Cardiac muscle cell (in vitro differentiated cells and primary cell): ENCODE measurements around the gene SEMA6C. TPM values are rescaled to one million over a fixed set of nuclear protein-coding genes. Genes with fewer than 3 reads are reported as not detected.

Experiments used
- DNase-seq, 2 donors: peaks; one replicate each; pipeline versions ENCODE4 v3.0.0 to v3.0.0-alpha.2; 2010 to 2017; ENCODE audit warnings: low read depth in 1 of 2, low spot score in 1 of 2
- H3K27ac ChIP-seq: fragments of 200-600 bp; sonication (generic); 2 replicates; pipeline ENCODE4 v1.5.1; 2016
- H3K27me3 ChIP-seq: fragments of 200-600 bp; sonication (generic); 2 replicates; pipeline ENCODE4 v1.6.0; 2016; ENCODE audit warnings: control low read depth
- H3K36me3 ChIP-seq: fragments of 200-600 bp; sonication (generic); 2 replicates; pipeline ENCODE4 v1.5.1; 2016; ENCODE audit warnings: control low read depth
- H3K4me1 ChIP-seq: fragments of 200-600 bp; sonication (generic); 2 replicates; pipeline ENCODE4 v1.8.1; 2017; ENCODE audit warnings: low read depth, mild to moderate bottlenecking, mixed run types
- H3K4me3 ChIP-seq: fragments of 200-600 bp; sonication (generic); 2 replicates; pipeline ENCODE4 v1.5.1; 2016; ENCODE audit warnings: mild to moderate bottlenecking
- H3K9me3 ChIP-seq: fragments of 200-600 bp; sonication (generic); 2 replicates; pipeline ENCODE4 v1.5.1; 2017; ENCODE audit warnings: low read depth, mild to moderate bottlenecking, control low read depth
- CTCF ChIP-seq: IDR thresholded peaks from 2 replicates; pipeline ENCODE4 v1.5.1; 2012; ENCODE audit warnings: low read depth, mild to moderate bottlenecking, low read length
- polyA plus RNA-seq: library from polyadenylated mRNA; unstranded; fragments of >200 nt; fragmentation: Nextera tagmentation; extraction: Ambion mirVana; gene quantifications from 2 replicates; pipeline ENCODE4 v1.2.1, GENCODE V29; 2016
- total RNA-seq: library from RNA; depleted of rRNA; stranded (reverse); fragments of >200 nt; gene quantifications from 2 replicates; pipeline ENCODE4 v1.2.3, GENCODE V29; 2016

The SEMA6C gene
- total and polyA plus RNA-seq, 2 experiments from 2014 or later, result 23.3 to 28.1 TPM

GRCh38 chr1:151157067-151157531 lies 10.7 kb upstream of the SEMA6C start:
- peaks cover 14% of the 10 kb centered on the region for H3K36me3 ChIP-seq
- no peak for DNase-seq
- TF ChIP-seq CTCF, result no peak
- H3K27ac ChIP-seq, result no peak overlapping the region
- no peaks in the 10 kb centered on the region for H3K27me3 ChIP-seq
- H3K9me3 ChIP-seq, result no peaks in the 10 kb centered on the region
- no peak overlapping the region for H3K4me3 ChIP-seq
- H3K4me1 ChIP-seq, result no peaks in the 10 kb centered on the region

DNA sequence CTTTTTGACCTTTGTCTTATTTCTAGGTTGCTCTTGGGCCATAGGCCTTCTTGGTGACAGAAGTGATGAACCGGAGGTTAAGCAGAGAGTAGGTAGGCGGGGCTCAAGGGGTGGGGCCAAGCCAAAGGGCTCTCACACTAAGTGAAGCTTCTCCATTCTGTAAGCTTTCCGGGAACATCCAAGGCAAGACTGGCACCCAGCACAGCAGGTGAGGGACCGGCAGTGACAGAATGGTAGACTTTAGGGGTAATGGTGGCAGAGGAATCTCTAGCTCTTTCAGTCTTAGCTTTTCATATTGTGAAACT lies 10.0 kb upstream of the SEMA6C start, which contains the start of gene TNFAIP8L2:
TSS of gene TNFAIP8L2 (plus strand) at position 135 of the 305 bp plus-strand sequence. CDS start 2,049 bp downstream, outside the sequence.
- Histone ChIP-seq H3K4me3 (no peak within 1 kb of the TSS), H3K27me3 (no peaks in the 10 kb centered on the region), H3K9me3 (no peaks in the 10 kb centered on the region), H3K4me1 (no peaks in the 10 kb centered on the region), H3K27ac (no peak within 1 kb of the TSS), H3K36me3 (peaks cover 10% of the 10 kb centered on the region)
- DNase-seq, result no peak
- no peak for TF ChIP-seq CTCF

- Histone ChIP-seq H3K27ac (no peak overlapping the region), H3K27me3 (no peaks in the 10 kb centered on the region), H3K36me3 (no peaks in the 10 kb centered on the region), H3K9me3 (no peaks in the 10 kb centered on the region), H3K4me3 (no peak overlapping the region), H3K4me1 (peaks cover 30% of the 10 kb centered on the region)
- no peak for TF ChIP-seq CTCF
- DNase-seq, result no peak
Observed at GRCh38 chr1:151147665-151148064, 1.2 kb upstream of the SEMA6C start.

- DNase-seq, result peak in 1 of 2 donors; percentile 54
- no peak for TF ChIP-seq CTCF
- Histone ChIP-seq H3K27ac (no peak overlapping the region), H3K4me1 (peaks cover 35% of the 10 kb centered on the region), H3K27me3 (no peaks in the 10 kb centered on the region), H3K36me3 (no peaks in the 10 kb centered on the region), H3K9me3 (no peaks in the 10 kb centered on the region), H3K4me3 (peak overlapping the region; percentile 64)
Observed at GRCh38 chr1:151147132-151147503, 687 bp upstream of the SEMA6C start.

DNA sequence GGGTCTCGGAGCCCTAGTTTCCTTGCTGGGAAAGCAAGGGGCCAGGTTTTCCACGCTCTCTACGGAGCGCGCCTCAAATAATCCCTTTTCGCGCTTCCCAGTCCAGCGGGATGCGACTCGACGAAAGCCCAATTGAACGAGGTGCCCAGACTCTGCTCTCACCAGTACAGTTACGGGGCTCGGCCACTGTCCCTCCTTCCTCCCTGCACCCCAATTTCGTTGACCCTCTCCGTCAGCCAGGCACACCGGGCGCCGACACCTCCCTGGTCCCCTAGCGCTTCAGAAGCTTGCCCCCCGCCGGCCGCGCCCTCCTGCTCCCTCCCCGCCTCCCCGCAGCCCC lies 389 bp downstream of the SEMA6C start:
- Histone ChIP-seq H3K4me1 (peaks cover 35% of the 10 kb centered on the region), H3K4me3 (peak overlapping the region; percentile 64), H3K36me3 (no peaks in the 10 kb centered on the region), H3K27ac (no peak overlapping the region), H3K9me3 (no peaks in the 10 kb centered on the region), H3K27me3 (no peaks in the 10 kb centered on the region)
- TF ChIP-seq CTCF, result no peak
- peak in 1 of 2 donors; percentile 11 for DNase-seq
